ENCODE measurements around the gene PARD3.
A peak's percentile ranks its signal among the peaks of the same experiment; 100 is the strongest.
"Not testable (repeated sequence)": the region's sequence is repeated elsewhere in the genome, so short reads cannot be mapped to it uniquely, and the experiment has no call there.

PARD3 gene

GRCh38 chr10:34815185-34816084, at the start of gene PARD3:
PARD3 (minus strand) TSS chr10:34815296; CDS start chr10:34814995, 301 bp downstream.
- DNase-seq, result peak; percentile 44 to 57

GRCh38 chr10:34864149-34865067, 49.3 kb upstream of the PARD3 start:
- no peak for DNase-seq

GRCh38 chr10:34862892-34863291, 47.8 kb upstream of the PARD3 start:
- no peak for DNase-seq

GRCh38 chr10:34861293-34862021, 46.4 kb upstream of the PARD3 start:
- DNase-seq, result peak; percentile 35 to 68

- DNase-seq, result no peak
These were observed 44.1 kb upstream of the PARD3 start for GRCh38 chr10:34859170-34859569.

- DNase-seq, result no peak
These were observed 42.9 kb upstream of the PARD3 start for GRCh38 chr10:34858003-34858402.

- peak; percentile 35 to 55 for DNase-seq
These were observed 39.1 kb upstream of the PARD3 start for GRCh38 chr10:34854147-34854601.

- no peak for DNase-seq
These were observed 38.3 kb upstream of the PARD3 start for GRCh38 chr10:34853357-34853756.

- no peak for DNase-seq
These were observed 35.5 kb upstream of the PARD3 start for GRCh38 chr10:34850558-34850957.

GRCh38 chr10:34850036-34850435, 34.9 kb upstream of the PARD3 start:
- DNase-seq, result no peak

- DNase-seq, result no peak
These were observed 30.0 kb upstream of the PARD3 start for GRCh38 chr10:34845070-34845469.

- DNase-seq, result no peak
These were observed 29.4 kb upstream of the PARD3 start for GRCh38 chr10:34844448-34844847.

GRCh38 chr10:34843470-34843869, 28.4 kb upstream of the PARD3 start:
- not testable (repeated sequence) for DNase-seq

GRCh38 chr10:34838366-34838900, 23.3 kb upstream of the PARD3 start:
- no peak for DNase-seq

- no peak for DNase-seq
These were observed 20.9 kb upstream of the PARD3 start for GRCh38 chr10:34835908-34836508.

GRCh38 chr10:34834274-34834673, 19.2 kb upstream of the PARD3 start:
- DNase-seq, result no peak

- DNase-seq, result no peak
These were observed 15.2 kb upstream of the PARD3 start for GRCh38 chr10:34830217-34830822.

GRCh38 chr10:34826857-34827766, 12.0 kb upstream of the PARD3 start:
- no peak for DNase-seq

GRCh38 chr10:34826221-34826620, 11.1 kb upstream of the PARD3 start:
- no peak for DNase-seq

- DNase-seq, result no peak
These were observed 10.3 kb upstream of the PARD3 start for GRCh38 chr10:34825414-34825813.
